Stomach (tissue), 9 donors: ENCODE measurements around the gene NR6A1. TPM values are rescaled to one million over a fixed set of nuclear protein-coding genes. Genes with fewer than 3 reads are reported as not detected.

Source experiments
- DNase-seq, 2 donors: peaks; one replicate each; pipeline versions ENCODE4 v3.0.0 to v3.0.0-alpha.2; 2013 to 2019
- H3K27ac ChIP-seq, 5 donors: fragments of 200-600 bp in 4 of 5; sonication (generic) in 4 of 5; one replicate each; pipeline ENCODE4 v1.5.1; 2013 to 2019; ENCODE audit warnings: mild to moderate bottlenecking in 1 of 5, moderate library complexity in 1 of 5
- H3K27me3 ChIP-seq, 3 donors: fragments of 200-600 bp; sonication (generic); one replicate each; pipeline ENCODE4 v1.5.1; 2017 to 2019; ENCODE audit warnings: mixed run types in 1 of 3
- H3K36me3 ChIP-seq, 4 donors: fragments of 200-600 bp; sonication (generic); 1 replicate in 3 of 4; 2 replicates in 1 of 4; pipeline ENCODE4 v1.5.1; 2016 to 2019
- H3K4me1 ChIP-seq, 4 donors: fragments of 200-600 bp; sonication (generic); one replicate each; pipeline ENCODE4 v1.5.1; 2016 to 2019
- H3K4me3 ChIP-seq, 4 donors: fragments of 200-600 bp; sonication (generic) in 3 of 4; one replicate each; pipeline ENCODE4 v1.5.1; 2016 to 2019; ENCODE audit warnings: mild to moderate bottlenecking in 1 of 4
- H3K9me3 ChIP-seq, 4 donors: fragments of 200-600 bp; sonication (generic); one replicate each; pipeline ENCODE4 v1.5.1; 2016 to 2019
- CTCF ChIP-seq, 7 experiments: fragments of 450-650 bp in 4 of 7; fragments of 200-600 bp in 3 of 7; sonication (generic) in 3 of 7; IDR thresholded peaks; one replicate each; pipeline ENCODE4 v1.5.1; 2016 to 2019; ENCODE audit warnings: antibody characterized with exemption in 7 of 7, control low read depth in 2 of 7, mild to moderate bottlenecking in 1 of 7
- EP300 ChIP-seq: sonication (generic); formaldehyde crosslinking; IDR thresholded peaks from one replicate; pipeline ENCODE4 v1.6.1; 2017; ENCODE audit warnings: antibody characterized with exemption
- POLR2A ChIP-seq, 4 donors: fragments of 450-650 bp; IDR thresholded peaks; one replicate each; pipeline ENCODE4 v1.6.1; 2016; ENCODE audit warnings: antibody characterized with exemption in 4 of 4, control low read depth in 2 of 4, mild to moderate bottlenecking in 1 of 4, moderate library complexity in 1 of 4
- POLR2AphosphoS5 ChIP-seq, 3 donors: sonication (generic); formaldehyde crosslinking; IDR thresholded peaks; one replicate each; pipeline ENCODE4 v1.6.1; 2016; ENCODE audit warnings: antibody characterized with exemption in 3 of 3
- WGBS, 5 donors: extraction: QIAGEN DNeasy Blood & Tissue Kit in 3 of 5; methylation state at CpG; one replicate each; pipeline versions ENCODE4 v1.1.5 to v1.1.7; 2013 to 2018; 5-methylcytosine and 5-hydroxymethylcytosine counted together
- intact Hi-C: fragments of 100-400 bp; cut with DNase I; formaldehyde crosslinking; loops from one replicate; pipeline ENCODE4 v1.15.1; 2023; ENCODE audit warnings: low total_unique reads
- polyA plus RNA-seq, 3 donors: library from polyadenylated mRNA; stranded (reverse); fragments of 200-250 nt; gene quantifications; one replicate each; pipeline ENCODE4 v1.2.3, GENCODE V29; 2013
- total RNA-seq, 5 donors: library from RNA; depleted of rRNA; stranded (reverse); fragments of >200 nt; gene quantifications; one replicate each; pipeline versions ENCODE4 v1.1.0 to v1.2.3, GENCODE V29; 2014 to 2016
- donor health status: healthy with polysubstance abuse.
- donor health status: Bipolar disorder and iron deficiency.
- donor health status: healthy.

NR6A1 gene
- total and polyA plus RNA-seq, 8 donors, result 0.15 to 3.2 (median 1.5) TPM; not detected in 1

- DNase-seq, result no peak
- H3K4me3 ChIP-seq, result no peak overlapping the region
- no peak overlapping the region for H3K27ac ChIP-seq
- no peak for TF ChIP-seq EP300
- no peak for TF ChIP-seq POLR2A (IDR thresholded peaks at IDR 0.05)
- no peak for TF ChIP-seq CTCF (IDR thresholded peaks at IDR 0.05)
- TF ChIP-seq POLR2AphosphoS5 (IDR thresholded peaks at IDR 0.05), result no peak
- H3K4me1 ChIP-seq, result peaks cover 0 to 3% (median 0%) of the 10 kb centered on the region in 4 donors
- no peaks in the 10 kb centered on the region for H3K9me3 ChIP-seq
- no peaks in the 10 kb centered on the region for H3K36me3 ChIP-seq
- intact Hi-C loops, result no loop called here
- H3K27me3 ChIP-seq, result peaks cover 7 to 95% (median 45%) of the 10 kb centered on the region in 3 donors
- WGBS, 5 donors, result 93 to 98% (median 94%) methylated on average over 8 to 9 of the region's 9 CpGs
Observed at GRCh38 chr9:124483481-124483880, 287.6 kb downstream of the NR6A1 start.

DNA sequence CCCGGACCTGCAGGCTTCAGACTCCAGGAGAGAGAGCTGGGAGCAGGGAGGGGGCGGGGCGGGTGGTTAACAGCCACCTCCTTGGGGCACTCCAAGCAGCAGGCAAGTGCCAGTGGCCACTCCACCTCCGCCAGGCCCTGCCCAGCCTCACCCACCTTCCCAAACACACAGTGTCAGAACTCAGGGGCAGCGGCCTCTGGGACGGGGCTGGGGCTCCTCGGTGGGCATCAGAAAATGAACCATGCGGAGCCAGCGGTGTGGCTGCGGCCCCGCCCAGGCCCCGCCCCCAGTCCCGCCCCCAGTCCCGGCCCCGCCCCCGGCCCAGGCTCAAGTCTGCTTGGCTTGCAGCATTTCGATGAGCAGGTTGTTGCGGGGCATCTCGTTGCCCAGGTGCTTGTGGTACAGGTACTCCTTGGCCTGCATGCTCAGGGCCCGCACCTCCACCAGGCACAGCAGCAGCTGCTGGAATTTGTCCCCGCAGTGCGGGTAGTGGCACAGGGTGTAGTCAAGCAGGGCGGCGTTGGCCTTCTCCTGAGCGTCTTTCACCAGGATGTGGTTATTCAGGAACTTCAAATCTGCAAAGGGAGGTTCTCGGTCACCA is 288.6 kb downstream of the NR6A1 start:
- no peak overlapping the region for H3K27ac ChIP-seq
- H3K4me3 ChIP-seq, result no peak overlapping the region
- peaks cover 4 to 11% (median 6%) of the 10 kb centered on the region in 4 donors for H3K4me1 ChIP-seq
- H3K36me3 ChIP-seq, result no peaks in the 10 kb centered on the region
- TF ChIP-seq EP300 (no peak), POLR2A (IDR thresholded peaks at IDR 0.05) (no peak), POLR2AphosphoS5 (IDR thresholded peaks at IDR 0.05) (no peak), CTCF (IDR thresholded peaks at IDR 0.05) (no peak)
- H3K9me3 ChIP-seq, result no peaks in the 10 kb centered on the region
- peak in 1 of 2 donors; percentile 21 for DNase-seq
- intact Hi-C loops, result no loop called here
- 27 to 58% (median 34%) methylated on average over 3 to 26 of the region's 26 CpGs for WGBS, 5 donors
- peaks cover 17 to 95% (median 50%) of the 10 kb centered on the region in 3 donors for H3K27me3 ChIP-seq

DNA sequence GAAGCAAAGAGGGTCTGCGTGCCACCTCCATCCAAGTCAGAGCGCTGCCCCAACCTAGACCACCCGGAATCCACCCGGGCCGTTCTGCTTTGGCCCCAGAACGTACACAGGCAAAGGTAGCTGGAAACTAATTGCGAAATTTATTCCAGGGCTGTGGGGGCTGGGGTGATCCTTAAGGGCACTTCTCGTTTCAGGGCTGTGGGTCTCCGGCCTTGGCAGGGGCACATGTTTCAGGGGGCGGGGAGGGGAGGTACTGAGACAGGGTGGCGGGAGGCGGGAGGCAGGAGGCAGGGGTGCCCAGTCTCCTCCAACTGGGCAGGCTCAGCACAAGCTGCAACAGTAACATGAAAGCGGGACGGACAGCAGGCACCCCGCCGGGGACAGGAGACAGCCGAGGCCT is 290.0 kb downstream of the NR6A1 start:
- H3K9me3 ChIP-seq, result no peaks in the 10 kb centered on the region
- H3K27ac ChIP-seq, result no peak overlapping the region
- intact Hi-C loops, result no loop called here
- H3K4me1 ChIP-seq, result peaks cover 7 to 14% (median 11%) of the 10 kb centered on the region in 4 donors
- no peak for TF ChIP-seq EP300
- no peak for TF ChIP-seq CTCF (IDR thresholded peaks at IDR 0.05)
- no peak for TF ChIP-seq POLR2A (IDR thresholded peaks at IDR 0.05)
- TF ChIP-seq POLR2AphosphoS5 (IDR thresholded peaks at IDR 0.05), result no peak
- H3K36me3 ChIP-seq, result no peaks in the 10 kb centered on the region
- DNase-seq, result no peak
- H3K27me3 ChIP-seq, result peaks cover 23 to 95% (median 57%) of the 10 kb centered on the region in 3 donors
- H3K4me3 ChIP-seq, result no peak overlapping the region
- 53 to 67% (median 64%) methylated on average over 15 to 17 of the region's 17 CpGs for WGBS, 5 donors

GRCh38 chr9:124480621-124480981 is 290.5 kb downstream of the NR6A1 start:
- Histone ChIP-seq H3K4me3 (no peak overlapping the region), H3K27me3 (peaks cover 23 to 95% (median 58%) of the 10 kb centered on the region in 3 donors), H3K36me3 (no peaks in the 10 kb centered on the region), H3K4me1 (peaks cover 7 to 14% (median 11%) of the 10 kb centered on the region in 4 donors), H3K27ac (no peak overlapping the region), H3K9me3 (no peaks in the 10 kb centered on the region)
- TF ChIP-seq POLR2AphosphoS5 (IDR thresholded peaks at IDR 0.05) (no peak), POLR2A (IDR thresholded peaks at IDR 0.05) (no peak), EP300 (no peak), CTCF (IDR thresholded peaks at IDR 0.05) (no peak)
- intact Hi-C loops, result no loop called here
- DNase-seq, result peak in 1 of 2 donors; percentile 55
- WGBS, 5 donors, result 15 to 23% (median 19%) methylated on average over 6 to 7 of the region's 7 CpGs
